Activated T-helper 2 cell treated with anti-CD3 and anti-CD28 coated beads, Interferon-gamma antibody, Interleukin-2, Interleukin-4, amounts not matched to agents 10 μg/mL and 5 μg/mL and 100 μg/mL, durations not matched to agents 14 hours and 24 hours and 36 hours (primary cell): ENCODE data around the gene CCL16. TPM values are rescaled to one million over a fixed set of nuclear protein-coding genes. Genes with fewer than 3 reads are reported as not detected.
"Not testable (repeated sequence)": the region's sequence is repeated elsewhere in the genome, so short reads cannot be mapped to it uniquely, and the experiment has no call there.

ENCODE experiments used
- DNase-seq: peaks from one replicate; pipeline ENCODE4 v3.0.0; 2021; ENCODE audit warnings: low spot score
- H3K27ac Mint-ChIP-seq: one replicate; pipeline ENCODE4 v1.8.0; 2021; ENCODE audit warnings: mixed read lengths
- H3K27me3 Mint-ChIP-seq: one replicate; pipeline ENCODE4 v1.8.0; 2021; ENCODE audit warnings: low read depth, mixed read lengths
- H3K36me3 Mint-ChIP-seq: one replicate; pipeline ENCODE4 v1.8.0; 2021; ENCODE audit warnings: low read depth, mixed read lengths
- H3K4me1 Mint-ChIP-seq: one replicate; pipeline ENCODE4 v1.8.0; 2021; ENCODE audit warnings: low read depth, mixed read lengths
- H3K4me3 Mint-ChIP-seq: one replicate; pipeline ENCODE4 v1.8.0; 2021; ENCODE audit warnings: low read depth, mild to moderate bottlenecking, moderate library complexity, mixed read lengths
- H3K9me3 Mint-ChIP-seq: one replicate; pipeline ENCODE4 v1.8.0; 2021; ENCODE audit warnings: mixed read lengths
- intact Hi-C: fragments of 100-400 bp; cut with micrococcal nuclease; formaldehyde crosslinking; loops from one replicate; pipeline ENCODE4 v1.15.1; 2023
- total RNA-seq: library from RNA; stranded (reverse); gene quantifications from 2 replicates; pipeline ENCODE4 v1.2.3, GENCODE V29; 2022

Gene CCL16
- total RNA-seq, 1 donor from 2014 or later: not detected

DNA sequence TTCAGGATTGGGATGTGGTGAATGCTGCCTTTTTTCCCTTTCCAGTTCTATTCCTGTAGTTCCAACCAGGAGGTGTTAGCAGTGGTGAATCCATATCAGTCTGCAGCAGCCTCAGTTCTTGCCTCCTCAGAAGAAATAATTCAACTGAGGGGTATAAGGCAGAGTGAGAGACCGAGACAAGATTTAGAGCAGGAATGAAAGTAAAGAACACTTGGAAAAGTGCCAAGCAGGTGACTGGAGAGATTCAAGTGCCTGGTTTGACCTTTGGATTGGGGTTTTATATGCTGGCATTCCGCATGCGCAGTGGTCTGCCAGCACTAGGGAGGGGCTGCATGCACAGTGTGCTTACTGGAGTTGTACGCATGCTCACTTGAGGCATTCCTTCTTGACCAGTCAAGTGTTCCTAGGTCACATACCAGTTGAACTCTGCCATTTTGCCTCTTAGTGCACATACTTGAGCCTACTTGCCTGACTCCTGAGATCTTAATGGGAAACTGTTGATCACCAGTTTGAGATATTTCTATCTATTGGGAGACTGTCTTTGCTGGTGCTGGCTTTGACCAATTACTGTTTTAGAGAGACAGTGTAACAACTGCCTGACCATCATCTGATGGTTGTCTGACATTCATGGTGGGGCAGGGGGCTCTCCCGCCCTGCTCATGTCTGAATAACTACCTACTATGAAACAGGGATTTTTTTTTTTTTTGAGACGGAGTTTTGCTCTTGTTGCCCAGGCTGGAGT lies 20.7 kb upstream of the CCL16 start:
- no peaks in the 10 kb centered on the region for H3K9me3 Mint-ChIP-seq
- H3K4me3 Mint-ChIP-seq: no peak overlapping the region
- no peak for DNase-seq
- H3K4me1 Mint-ChIP-seq: peaks cover 3% of the 10 kb centered on the region
- H3K27me3 Mint-ChIP-seq: peaks cover 11% of the 10 kb centered on the region
- intact Hi-C loops: no loop called here
- no peaks in the 10 kb centered on the region for H3K36me3 Mint-ChIP-seq
- H3K27ac Mint-ChIP-seq: no peak overlapping the region

DNA sequence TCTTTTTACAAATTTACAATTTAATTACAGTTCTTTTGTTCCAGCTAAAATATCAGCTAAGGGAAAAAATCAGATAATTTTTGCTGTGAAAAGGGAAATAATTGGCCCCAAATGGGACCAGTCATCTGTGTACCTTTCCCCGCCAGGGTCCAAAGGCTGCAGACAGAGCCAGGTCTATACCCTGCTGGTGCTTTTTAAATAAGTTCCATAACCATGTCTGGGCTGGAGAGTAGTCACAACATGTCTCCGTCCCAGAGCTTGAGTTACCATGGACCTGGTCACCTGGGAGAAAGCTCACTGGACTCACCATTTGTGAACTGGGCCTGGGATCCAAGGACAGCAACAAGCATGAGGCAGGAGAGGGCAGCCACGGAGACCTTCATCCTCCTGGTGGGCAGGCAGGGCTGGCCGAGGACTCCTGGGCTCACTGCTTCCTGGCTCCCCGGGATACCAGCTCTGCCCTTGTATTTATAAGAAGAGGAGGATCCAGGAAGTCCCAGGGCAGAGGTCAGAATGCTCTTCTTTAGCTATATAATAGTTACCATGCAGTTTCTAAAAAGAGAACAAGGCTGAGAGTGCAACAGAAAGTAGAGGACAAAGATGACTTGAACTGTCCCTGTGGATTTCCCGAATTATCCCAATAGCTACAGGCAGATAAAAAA lies 19.9 kb upstream of the CCL16 start, which contains the start of gene CCL15:
CCL15 (minus strand) TSS at position 444 of the 662 bp plus-strand sequence; CDS start at position 383, 61 bp downstream.
- H3K9me3 Mint-ChIP-seq: no peaks in the 10 kb centered on the region
- peaks cover 13% of the 10 kb centered on the region for H3K27me3 Mint-ChIP-seq
- intact Hi-C loops: no loop called here
- H3K27ac Mint-ChIP-seq: no peak within 1 kb of the TSS
- H3K36me3 Mint-ChIP-seq: no peaks in the 10 kb centered on the region
- no peak within 1 kb of the TSS for H3K4me3 Mint-ChIP-seq
- peaks cover 3% of the 10 kb centered on the region for H3K4me1 Mint-ChIP-seq
- DNase-seq: no peak

DNA sequence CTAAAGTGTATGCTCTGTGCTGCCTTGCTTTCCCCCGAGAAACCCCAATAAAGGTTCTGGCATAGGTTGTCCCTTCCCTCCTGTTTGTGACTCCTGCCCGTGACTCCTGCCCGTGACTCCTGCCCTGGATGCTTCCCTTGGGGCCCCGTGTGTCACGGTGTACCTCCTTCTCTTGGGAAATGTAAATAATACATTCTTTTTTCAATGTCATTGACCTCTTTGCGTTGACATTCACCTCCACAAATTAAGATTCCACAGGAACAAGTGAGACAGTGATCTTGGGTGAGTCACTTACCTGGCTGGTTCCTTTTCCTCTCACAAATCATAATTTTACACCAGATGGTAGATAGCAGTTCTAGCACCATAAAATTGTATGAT lies 19.4 kb upstream of the CCL16 start:
- Mint-ChIP-seq H3K4me3 (no peak overlapping the region), H3K9me3 (no peaks in the 10 kb centered on the region), H3K27me3 (peaks cover 13% of the 10 kb centered on the region), H3K4me1 (peaks cover 3% of the 10 kb centered on the region), H3K36me3 (no peaks in the 10 kb centered on the region), H3K27ac (no peak overlapping the region)
- intact Hi-C loops: no loop called here
- no peak for DNase-seq

DNA sequence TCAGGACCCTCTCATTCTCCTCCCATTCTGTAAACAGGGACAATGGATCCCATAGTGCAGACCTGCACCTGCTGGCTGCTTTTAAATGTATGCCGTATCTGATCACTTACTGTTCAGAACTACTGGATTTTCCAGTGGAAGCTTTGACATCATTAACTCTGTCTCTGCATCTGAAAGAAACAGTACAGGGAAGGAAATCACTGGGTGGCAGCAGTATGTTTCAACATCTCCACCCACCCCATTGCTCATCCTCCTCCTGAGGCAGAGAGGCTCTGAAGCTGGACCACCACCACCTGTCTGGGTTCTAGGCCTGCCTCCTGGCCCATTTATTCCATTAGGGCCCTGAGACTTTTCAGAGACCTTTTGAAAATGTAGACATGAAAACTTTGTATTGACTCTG lies 17.5 kb upstream of the CCL16 start:
- H3K4me3 Mint-ChIP-seq: no peak overlapping the region
- no peaks in the 10 kb centered on the region for H3K36me3 Mint-ChIP-seq
- H3K9me3 Mint-ChIP-seq: no peaks in the 10 kb centered on the region
- DNase-seq: no peak
- H3K27ac Mint-ChIP-seq: no peak overlapping the region
- intact Hi-C loops: no loop called here
- H3K4me1 Mint-ChIP-seq: no peaks in the 10 kb centered on the region
- H3K27me3 Mint-ChIP-seq: peaks cover 19% of the 10 kb centered on the region

DNA sequence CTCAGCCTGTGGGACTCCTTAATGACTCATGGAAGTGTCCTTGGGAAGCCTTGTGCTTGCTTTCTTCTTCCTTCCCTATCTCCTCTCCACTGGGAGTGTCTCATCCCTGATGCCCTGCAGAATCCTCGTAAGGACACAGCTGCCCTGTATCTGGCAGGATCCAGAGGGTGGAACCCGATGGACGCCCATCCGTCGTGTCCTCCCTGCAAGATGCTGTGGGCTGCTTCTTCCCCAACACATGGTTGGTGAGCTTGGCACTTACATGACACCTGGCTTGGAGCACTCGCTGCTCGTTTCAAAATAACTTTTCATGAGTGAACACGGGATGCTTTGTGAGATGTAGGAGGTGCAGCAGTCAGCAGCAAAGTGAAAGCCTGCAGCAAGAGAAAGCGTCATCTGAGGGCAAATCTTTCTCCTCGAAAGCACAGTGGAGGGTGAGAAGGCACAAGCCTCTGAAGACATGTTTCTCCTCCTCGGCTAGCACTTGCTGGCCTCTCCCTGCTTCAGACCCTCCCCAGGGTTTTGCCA lies 16.8 kb upstream of the CCL16 start:
- Mint-ChIP-seq H3K27ac (no peak overlapping the region), H3K36me3 (no peaks in the 10 kb centered on the region), H3K27me3 (peaks cover 21% of the 10 kb centered on the region), H3K4me1 (no peaks in the 10 kb centered on the region), H3K4me3 (no peak overlapping the region), H3K9me3 (no peaks in the 10 kb centered on the region)
- intact Hi-C loops: no loop called here
- DNase-seq: no peak

DNA sequence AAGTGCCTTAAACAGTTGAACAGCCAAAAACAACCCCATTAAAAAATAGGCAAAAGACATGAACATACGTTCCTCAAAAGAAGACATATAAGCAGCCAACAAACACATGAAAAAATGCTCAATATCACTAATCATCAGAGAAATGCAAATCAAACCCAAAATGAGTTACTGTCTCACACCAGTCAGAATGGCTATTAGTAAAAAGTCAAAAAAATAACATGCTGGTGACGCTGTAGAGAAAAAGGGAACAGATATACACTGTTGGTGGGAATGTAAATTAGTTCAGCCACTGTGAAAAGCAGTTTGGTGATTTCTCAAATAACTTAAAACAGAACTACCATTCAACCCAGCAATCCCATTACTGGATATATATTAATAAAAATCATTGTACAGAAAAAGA lies 14.0 kb upstream of the CCL16 start:
- peaks cover 21% of the 10 kb centered on the region for H3K27me3 Mint-ChIP-seq
- intact Hi-C loops, H3K4me3 Mint-ChIP-seq, DNase-seq, H3K27ac Mint-ChIP-seq, H3K9me3 Mint-ChIP-seq, H3K4me1 Mint-ChIP-seq, H3K36me3 Mint-ChIP-seq: not testable (repeated sequence)

DNA sequence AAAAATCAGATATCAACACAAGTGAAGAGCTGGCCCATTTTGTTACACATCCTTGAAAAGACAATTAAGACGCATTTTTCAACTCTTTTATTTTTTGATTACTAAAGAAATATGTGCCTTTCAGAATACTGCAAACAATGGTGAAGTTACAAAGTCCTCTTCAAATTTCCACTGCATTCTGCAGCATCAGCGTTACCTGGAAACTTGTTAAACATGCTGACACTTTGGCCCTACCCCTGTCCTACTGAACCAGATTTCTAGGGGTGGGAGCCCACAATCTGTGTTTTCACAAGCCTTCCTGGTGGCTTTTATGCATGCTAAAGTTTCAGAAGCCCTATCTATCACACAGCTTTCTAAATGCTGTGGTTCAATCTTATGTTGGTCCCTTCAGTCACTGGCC lies 9.8 kb upstream of the CCL16 start:
- H3K27me3 Mint-ChIP-seq: peaks cover 16% of the 10 kb centered on the region
- no peaks in the 10 kb centered on the region for H3K9me3 Mint-ChIP-seq
- intact Hi-C loops: no loop called here
- no peaks in the 10 kb centered on the region for H3K36me3 Mint-ChIP-seq
- H3K4me3 Mint-ChIP-seq: no peak overlapping the region
- no peak overlapping the region for H3K27ac Mint-ChIP-seq
- no peak for DNase-seq
- H3K4me1 Mint-ChIP-seq: no peaks in the 10 kb centered on the region

DNA sequence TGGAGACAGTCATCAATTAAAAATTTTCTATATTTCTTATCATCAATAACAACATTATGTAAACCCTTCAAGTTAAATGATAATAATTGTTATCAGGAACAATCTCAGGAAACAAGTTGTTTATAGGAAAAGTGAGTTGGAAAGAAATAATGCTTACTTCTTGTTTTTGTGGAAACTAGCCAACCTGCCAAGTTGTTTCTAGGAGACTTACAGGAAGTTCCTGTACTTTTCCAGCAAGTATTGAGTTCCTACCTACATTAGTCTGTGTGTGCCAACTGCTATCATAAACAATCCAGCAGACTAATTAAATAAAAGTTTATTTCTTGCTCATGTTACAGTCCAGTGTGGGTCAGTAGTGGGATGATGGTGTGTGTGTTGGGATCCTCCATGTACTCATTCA lies 6.9 kb upstream of the CCL16 start:
- Mint-ChIP-seq H3K27ac (no peak overlapping the region), H3K27me3 (no peaks in the 10 kb centered on the region)
- intact Hi-C loops: no loop called here

DNA sequence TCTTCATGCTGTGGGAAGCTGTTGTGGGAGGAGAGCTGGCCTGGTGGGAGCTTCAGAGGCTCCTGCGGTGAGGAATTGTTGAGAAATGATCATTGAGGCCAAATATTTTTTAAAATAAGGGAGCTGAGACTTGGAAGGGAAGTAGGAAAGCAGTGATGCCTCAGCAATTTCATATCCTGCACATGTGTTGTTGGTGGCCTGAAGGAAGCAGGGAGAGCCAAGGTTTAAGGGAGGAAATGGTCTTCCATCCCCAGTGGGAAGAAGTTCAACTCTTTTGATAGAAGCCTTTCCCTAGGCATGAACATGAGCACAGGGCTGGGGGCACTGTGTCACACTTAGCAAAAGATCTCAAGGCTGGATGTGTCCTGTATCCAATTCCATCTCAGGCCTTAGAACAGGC lies 5.3 kb upstream of the CCL16 start, which contains the start of gene CCL14:
CCL14 (minus strand) TSS at position 87 of the 400 bp plus-strand sequence; CDS start at position 7, 80 bp downstream.
- intact Hi-C loops: no loop called here
- no peak for DNase-seq
- H3K27ac Mint-ChIP-seq: no peak within 1 kb of the TSS
- H3K9me3 Mint-ChIP-seq: no peaks in the 10 kb centered on the region
- no peaks in the 10 kb centered on the region for H3K4me1 Mint-ChIP-seq
- no peak within 1 kb of the TSS for H3K4me3 Mint-ChIP-seq
- H3K36me3 Mint-ChIP-seq: no peaks in the 10 kb centered on the region
- H3K27me3 Mint-ChIP-seq: no peaks in the 10 kb centered on the region

More for the DNA sequence above, 6.9 kb upstream of the CCL16 start:
- Mint-ChIP-seq H3K4me3 (no peak overlapping the region), H3K36me3 (no peaks in the 10 kb centered on the region), H3K9me3 (no peaks in the 10 kb centered on the region), H3K4me1 (no peaks in the 10 kb centered on the region)
- DNase-seq: no peak

DNA sequence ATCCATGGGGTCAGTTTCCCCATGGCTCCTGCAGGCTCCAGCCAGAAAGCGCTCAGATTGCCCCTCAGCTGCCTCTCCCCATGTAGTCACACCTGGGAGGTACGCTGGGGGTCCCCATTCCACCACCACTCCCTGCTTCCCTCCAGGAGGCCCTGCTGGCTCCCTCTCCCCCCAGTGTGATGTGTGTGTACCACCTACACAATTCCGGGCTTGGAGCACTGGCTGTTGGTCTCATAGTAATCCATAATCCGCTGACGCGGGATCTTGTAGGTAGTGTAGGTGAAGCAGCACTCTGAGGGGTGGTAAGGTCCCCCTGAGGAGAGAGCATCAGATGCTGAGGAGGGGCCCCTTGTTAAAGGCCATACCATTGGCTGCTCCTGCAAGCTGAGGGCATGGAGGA lies 2.8 kb upstream of the CCL16 start:
- no peak for DNase-seq
- Mint-ChIP-seq H3K4me3 (no peak overlapping the region), H3K27ac (no peak overlapping the region), H3K4me1 (no peaks in the 10 kb centered on the region), H3K27me3 (no peaks in the 10 kb centered on the region), H3K9me3 (no peaks in the 10 kb centered on the region), H3K36me3 (no peaks in the 10 kb centered on the region)
- intact Hi-C loops: no loop called here

DNA sequence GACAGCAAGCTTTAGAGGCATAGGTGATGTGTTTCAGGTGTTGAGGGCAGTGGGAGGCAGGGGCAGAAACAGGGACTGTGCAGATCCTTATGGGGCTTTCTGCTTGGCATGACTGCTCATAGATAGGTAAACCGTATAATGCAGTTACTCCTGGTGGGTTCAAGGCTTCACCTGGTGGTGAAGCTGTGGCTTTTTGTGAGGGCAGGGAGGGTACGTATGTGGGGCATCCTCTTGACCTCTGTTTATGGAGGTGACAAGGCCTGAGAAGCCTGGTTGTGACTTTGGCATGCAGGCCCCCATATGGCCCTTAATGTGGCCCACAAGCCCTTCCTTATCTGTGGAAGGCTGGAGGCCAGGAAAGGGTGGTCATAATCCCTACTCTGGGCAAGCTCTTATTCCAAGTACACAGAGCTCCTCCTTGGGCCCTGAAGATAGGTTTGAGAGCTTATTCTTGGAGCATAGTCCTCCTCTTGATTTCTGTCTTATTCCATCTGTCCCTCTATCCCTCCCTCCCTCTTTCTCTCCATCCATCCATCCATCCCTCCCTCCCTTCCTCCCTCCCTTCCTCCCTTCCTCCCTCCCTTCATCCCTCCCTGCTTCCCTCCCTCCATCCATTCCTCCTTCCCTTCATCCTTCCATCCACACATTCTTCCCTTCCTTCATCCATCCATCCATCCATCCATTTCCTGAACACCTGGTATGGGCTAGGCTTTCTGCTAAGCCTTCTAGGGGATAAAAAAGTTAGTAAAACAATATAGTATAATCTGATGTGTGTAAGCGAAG lies 1.3 kb upstream of the CCL16 start:
- H3K27ac Mint-ChIP-seq: no peak overlapping the region
- no peaks in the 10 kb centered on the region for H3K9me3 Mint-ChIP-seq
- DNase-seq: no peak
- intact Hi-C loops: no loop called here
- H3K4me3 Mint-ChIP-seq: no peak overlapping the region
- no peaks in the 10 kb centered on the region for H3K27me3 Mint-ChIP-seq
- H3K36me3 Mint-ChIP-seq: no peaks in the 10 kb centered on the region
- no peaks in the 10 kb centered on the region for H3K4me1 Mint-ChIP-seq

DNA sequence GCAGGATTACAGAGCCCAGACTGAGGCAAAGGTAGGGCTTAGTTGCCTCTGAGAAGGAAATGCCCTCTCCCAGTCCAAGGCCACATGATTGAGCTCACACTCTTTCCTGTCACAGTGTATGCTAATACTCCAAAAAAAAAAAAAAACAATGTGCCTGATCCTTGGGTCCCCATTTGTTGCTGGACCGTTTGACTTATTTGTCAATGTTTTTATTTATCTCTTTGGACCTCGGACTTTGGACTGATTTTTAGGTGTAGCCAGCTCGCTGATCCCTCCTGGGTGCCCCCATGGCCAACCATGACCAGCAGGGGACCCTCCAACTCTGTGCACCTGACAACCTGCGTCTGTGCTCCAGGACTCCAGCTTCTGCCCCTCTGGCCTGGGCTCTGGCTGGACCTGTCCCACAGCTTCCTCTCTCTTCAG lies 622 bp upstream of the CCL16 start:
- H3K27ac Mint-ChIP-seq: no peak overlapping the region
- no peaks in the 10 kb centered on the region for H3K4me1 Mint-ChIP-seq
- no peaks in the 10 kb centered on the region for H3K9me3 Mint-ChIP-seq
- DNase-seq: no peak
- intact Hi-C loops: no loop called here
- no peak overlapping the region for H3K4me3 Mint-ChIP-seq
- no peaks in the 10 kb centered on the region for H3K27me3 Mint-ChIP-seq
- H3K36me3 Mint-ChIP-seq: no peaks in the 10 kb centered on the region

DNA sequence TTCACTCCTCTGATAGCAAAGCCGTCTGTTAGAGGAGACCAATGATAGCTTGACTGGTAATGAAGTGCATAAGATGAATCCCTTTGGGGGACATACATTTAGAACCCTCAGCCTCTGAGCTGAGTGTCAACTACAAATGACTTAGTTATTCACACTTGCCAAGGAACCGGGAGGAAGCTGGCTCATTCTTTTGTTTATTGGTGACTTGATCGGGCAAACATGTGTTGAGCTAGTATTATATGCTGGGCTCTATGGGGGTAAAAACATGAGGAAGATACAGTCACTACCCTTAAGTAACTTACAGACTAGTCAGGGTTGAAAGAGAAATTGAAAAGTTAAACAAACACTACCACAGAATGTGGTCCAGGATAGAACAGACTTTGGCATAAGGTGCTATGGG lies 3.0 kb downstream of the CCL16 start:
- Mint-ChIP-seq H3K27ac (no peak overlapping the region), H3K4me3 (no peak overlapping the region), H3K9me3 (no peaks in the 10 kb centered on the region), H3K36me3 (no peaks in the 10 kb centered on the region), H3K27me3 (no peaks in the 10 kb centered on the region), H3K4me1 (no peaks in the 10 kb centered on the region)
- DNase-seq: no peak
- intact Hi-C loops: no loop called here
